K562 (cell line): ENCODE results near the gene ARMC6. TPM values are rescaled to one million over a fixed set of nuclear protein-coding genes. Genes with fewer than 3 reads are reported as not detected.

Experiments
- ARID2 ChIP-seq: fragments of 450-650 bp; IDR thresholded peaks from 2 replicates; pipeline ENCODE4 v1.6.1; 2017; ENCODE audit warnings: antibody characterized with exemption, mild to moderate bottlenecking
- BRD4 ChIP-seq: fragments of 200-600 bp; sonication (generic); IDR thresholded peaks from 2 replicates; pipeline ENCODE4 v1.6.1; 2017; ENCODE audit warnings: inconsistent platforms
- CBX1 ChIP-seq: sonication (generic); IDR thresholded peaks from 2 replicates; pipeline ENCODE4 v1.6.1; 2016; ENCODE audit warnings: antibody characterized with exemption, low read depth, mild to moderate bottlenecking
- CHD4 ChIP-seq: fragments of 200-600 bp; sonication (generic); IDR thresholded peaks from 3 replicates; pipeline ENCODE4 v1.6.1; 2012; ENCODE audit warnings: low read depth, mild to moderate bottlenecking, mixed read lengths, low read length, inconsistent platforms; ENCODE audit not compliant: insufficient read depth, insufficient replicate concordance, poor library complexity, severe bottlenecking
- ELF4 ChIP-seq: fragments of 450-650 bp; formaldehyde crosslinking; IDR thresholded peaks from 2 replicates; pipeline ENCODE4 v1.4.0; 2022; ENCODE audit warnings: missing genetic modification characterization
- ELK1 ChIP-seq: sonication (generic); formaldehyde crosslinking; IDR thresholded peaks from 2 replicates; pipeline ENCODE4 v1.8.1; 2022; ENCODE audit warnings: missing genetic modification reagents
- FOXK1 ChIP-seq: sonication (generic); formaldehyde crosslinking; IDR thresholded peaks from 2 replicates; pipeline ENCODE4 v1.8.0; 2022; ENCODE audit warnings: missing genetic modification reagents, mild to moderate bottlenecking, borderline replicate concordance
- GTF2F1 ChIP-seq: IDR thresholded peaks from 2 replicates; pipeline ENCODE4 v1.6.1; 2011; ENCODE audit warnings: low read depth, low read length, improper control_type of control experiment
- HDAC1 ChIP-seq, 2 experiments: fragments of 450-650 bp; IDR thresholded peaks; 2 replicates each; pipeline ENCODE4 v1.6.1; 2016 to 2017; ENCODE audit warnings: inconsistent platforms in 1 of 2, mild to moderate bottlenecking in 1 of 2, moderate library complexity in 1 of 2
- HINFP ChIP-seq: fragments of 450-650 bp; conservative IDR thresholded peaks from 2 replicates; pipeline ENCODE4 v1.6.1; 2016; ENCODE audit warnings: missing genetic modification characterization, low read depth, mild to moderate bottlenecking, control low read depth, missing compliant biosample characterization
- HSF4 ChIP-seq: fragments of 250-450 bp; sonication (Bioruptor Pico); IDR thresholded peaks from 2 replicates; pipeline ENCODE4 v2.1.2; 2022; ENCODE audit warnings: mild to moderate bottlenecking, moderate library complexity, borderline replicate concordance
- MED1 ChIP-seq: sonication (generic); formaldehyde crosslinking; IDR thresholded peaks from 2 replicates; pipeline ENCODE4 v1.8.1; 2023; ENCODE audit warnings: missing genetic modification reagents, borderline replicate concordance
- MEIS2 ChIP-seq: fragments of 450-650 bp; IDR thresholded peaks from 2 replicates; pipeline ENCODE4 v1.6.1; 2014; ENCODE audit warnings: mild to moderate bottlenecking; ENCODE audit not compliant: partially characterized antibody
- NKRF ChIP-seq: fragments of 450-650 bp; IDR thresholded peaks from 2 replicates; pipeline ENCODE4 v1.6.1; 2016; ENCODE audit warnings: borderline replicate concordance
- POU5F1 ChIP-seq: fragments of 150-350 bp; IDR thresholded peaks from 2 replicates; pipeline ENCODE4 v1.6.1; 2014; ENCODE audit warnings: borderline replicate concordance, low read length, low read depth, mild to moderate bottlenecking; ENCODE audit not compliant: partially characterized antibody
- PPARD ChIP-seq: fragments of 250-450 bp; sonication (Bioruptor Pico); IDR thresholded peaks from 2 replicates; pipeline ENCODE4 v1.8.0; 2022; ENCODE audit warnings: inconsistent platforms, mild to moderate bottlenecking, moderate library complexity
- TARDBP ChIP-seq: fragments of 450-650 bp; IDR thresholded peaks from 2 replicates; pipeline ENCODE4 v1.6.1; 2016
- TRIM25 ChIP-seq: fragments of 450-650 bp; IDR thresholded peaks from 2 replicates; pipeline ENCODE4 v1.7.0; 2016; ENCODE audit warnings: borderline replicate concordance
- ZBTB7A ChIP-seq: IDR thresholded peaks from 2 replicates; pipeline ENCODE4 v1.6.1; 2011; ENCODE audit warnings: low read depth, mild to moderate bottlenecking, low read length, moderate library complexity, borderline replicate concordance; ENCODE audit not compliant: control insufficient read depth
- ZBTB8A ChIP-seq: fragments of 450-650 bp; IDR thresholded peaks from 2 replicates; pipeline ENCODE4 v1.6.1; 2018; ENCODE audit warnings: mild to moderate bottlenecking, moderate library complexity; ENCODE audit not compliant: partially characterized antibody
- ZNF146 ChIP-seq: IDR thresholded peaks from one replicate; pipeline ENCODE4 v1.6.1; 2018; ENCODE audit warnings: missing compliant biosample characterization; ENCODE audit not compliant: unreplicated experiment
- ZNF224 ChIP-seq: sonication (generic); formaldehyde crosslinking; IDR thresholded peaks from 2 replicates; pipeline ENCODE4 v1.8.0; 2022; ENCODE audit warnings: mild to moderate bottlenecking, missing genetic modification reagents
- ZNF263 ChIP-seq: sonication (generic); formaldehyde crosslinking; IDR thresholded peaks from 2 replicates; pipeline ENCODE4 v1.8.0; 2022; ENCODE audit warnings: mild to moderate bottlenecking, missing genetic modification reagents, borderline replicate concordance
- ZNF274 ChIP-seq: IDR thresholded peaks from 2 replicates; pipeline ENCODE4 v1.6.1; 2011; ENCODE audit warnings: low read depth, mild to moderate bottlenecking, low read length, moderate library complexity, borderline replicate concordance
- polyA plus RNA-seq, 8 experiments: library from polyadenylated mRNA; depleted of rRNA in 4 of 8; stranded (reverse) in 5 of 8; unstranded in 3 of 8; fragments of >200 nt; fragmentation: Nextera tagmentation in 2 of 8; fragmentation: Illumina TruSeq in 1 of 8; extraction: Ambion mirVana in 2 of 8; extraction: Trizol in 1 of 8; gene quantifications; 2 replicates each; pipeline versions ENCODE4 v1.2.1 to v1.2.3, GENCODE V29; 2011 to 2014; ENCODE audit warnings: inconsistent platforms in 1 of 8, missing spikeins in 1 of 8
- total RNA-seq, 7 experiments: library from RNA; depleted of rRNA in 6 of 7; stranded (reverse); fragments of >200 nt in 6 of 7; fragmentation: Illumina TruSeq in 2 of 7; extraction: Trizol in 2 of 7; gene quantifications; 2 replicates each; pipeline versions ENCODE4 v1.2.1 to v1.2.3, GENCODE V29; 2011 to 2021; ENCODE audit warnings: low replicate concordance in 1 of 7

The ARMC6 gene
- total and polyA plus RNA-seq, 9 of the 15 experiments (the other 6 are each of a cell fraction or from before 2014, with no cell fraction given): 2.1 to 93.4 (median 63.6) TPM

GRCh38 chr19:19034204-19034624 lies 811 bp downstream of the ARMC6 start (continued):
- no peak for TF ChIP-seq TARDBP
- peak; percentile 64; the same call in 1 of the 2 replicates for TF ChIP-seq ELF4 (CRISPR knock-in tag)
- TF ChIP-seq ARID2: no peak
- TF ChIP-seq MEIS2: peak; percentile 62
- TF ChIP-seq CHD4: no peak
- no peak for TF ChIP-seq GTF2F1
- TF ChIP-seq ZNF146 (CRISPR knock-in tag): no peak
- no peak for TF ChIP-seq TRIM25
- TF ChIP-seq FOXK1 (CRISPR knock-in tag): no peak
- no peak for TF ChIP-seq ZNF224 (CRISPR knock-in tag)
- peak in 1 of 2 experiments; percentile 88; a peak in 3 of 4 replicates for TF ChIP-seq HDAC1 (IDR thresholded peaks at IDR 0.05)
- no peak for TF ChIP-seq POU5F1
- TF ChIP-seq ZBTB8A: no peak
- TF ChIP-seq CBX1: no peak
- TF ChIP-seq NKRF: peak; percentile 93; the same call in 1 of the 2 replicates
- no peak for TF ChIP-seq HINFP (tag)
- TF ChIP-seq PPARD: no peak
- no peak for TF ChIP-seq BRD4
- no peak for TF ChIP-seq HSF4 (CRISPR knock-in tag)
- no peak for TF ChIP-seq MED1 (CRISPR knock-in tag)
- TF ChIP-seq ELK1: no peak
- no peak for TF ChIP-seq ZNF263 (CRISPR knock-in tag)
- TF ChIP-seq ZNF274: no peak
- no peak for TF ChIP-seq ZBTB7A
